AG09309 (cell line): ENCODE data around the gene SASS6.
A peak's percentile ranks its signal among the peaks of the same experiment; 100 is the strongest.

Experiments used
- DNase-seq: peaks from one replicate; pipeline ENCODE4 v3.0.0-alpha.2; 2010; ENCODE audit warnings: low read depth
- H3K4me3 ChIP-seq: 2 replicates; pipeline ENCODE4 v1.5.1; 2011; ENCODE audit warnings: mild to moderate bottlenecking, low read depth, low read length, moderate library complexity; ENCODE audit not compliant: control insufficient read depth
- CTCF ChIP-seq: IDR thresholded peaks from 2 replicates; pipeline ENCODE4 v1.5.1; 2011; ENCODE audit warnings: mild to moderate bottlenecking, low read depth, low read length, inconsistent platforms; ENCODE audit not compliant: insufficient read depth, control insufficient read depth; ENCODE audit errors: missing control alignments

The SASS6 gene

GRCh38 chr1:100132566-100133477 is at the start of gene SASS6, which contains the start of gene TRMT13:
Gene SASS6, minus strand, starts transcription at chr1:100132930. Its CDS starts 116 bp downstream, at chr1:100132814.
Gene TRMT13, plus strand, starts transcription at chr1:100133163. Its CDS starts 6 bp downstream, at chr1:100133169.
- DNase-seq = peak; percentile 94
- H3K4me3 ChIP-seq = peak within 1 kb of the TSS; percentile 72
- TF ChIP-seq CTCF = no peak

GRCh38 chr1:100178091-100178490 is 45.4 kb upstream of the SASS6 start, which contains the start of gene LRRC39:
Gene LRRC39, minus strand, starts transcription at chr1:100178256. Its CDS starts 9,740 bp downstream, at chr1:100168516.
- DNase-seq = no peak
- no peak within 1 kb of the TSS for H3K4me3 ChIP-seq
- no peak for TF ChIP-seq CTCF

- no peak overlapping the region for H3K4me3 ChIP-seq
- no peak for TF ChIP-seq CTCF
- DNase-seq = no peak
Measured at GRCh38 chr1:100177295-100178041, 44.7 kb upstream of the SASS6 start.

- no peak overlapping the region for H3K4me3 ChIP-seq
- DNase-seq = no peak
- no peak for TF ChIP-seq CTCF
Measured at GRCh38 chr1:100168051-100168450, 35.3 kb upstream of the SASS6 start.

- H3K4me3 ChIP-seq = no peak overlapping the region
- DNase-seq = no peak
- TF ChIP-seq CTCF = no peak
Measured at GRCh38 chr1:100164702-100165101, 32.0 kb upstream of the SASS6 start.

GRCh38 chr1:100164216-100164615 is 31.5 kb upstream of the SASS6 start:
- TF ChIP-seq CTCF = no peak
- DNase-seq = peak; percentile 57
- H3K4me3 ChIP-seq = no peak overlapping the region
